Lung (tissue), 12 donors: Measurements from ENCODE around the gene SOCS7. TPM values are rescaled to one million over a fixed set of nuclear protein-coding genes. Genes with fewer than 3 reads are reported as not detected.

Experiments
- ATAC-seq: fragments of 200-7000 bp; cut with Tn5 transposase; one replicate; pipeline ENCODE4 v1.9.1; 2020; ENCODE audit warnings: moderate number of reproducible peaks; ENCODE audit not compliant: insufficient read depth, low FRiP score
- DNase-seq, 3 donors: peaks; one replicate each; pipeline ENCODE4 v3.0.0-alpha.2; 2013 to 2017
- H3K27ac ChIP-seq, 2 donors: one replicate each; pipeline ENCODE4 v1.5.1; 2013; ENCODE audit warnings: mild to moderate bottlenecking in 2 of 2, moderate library complexity in 2 of 2, control low read depth in 1 of 2, inconsistent platforms in 1 of 2, low read depth in 1 of 2, low read length in 1 of 2
- H3K27me3 ChIP-seq, 3 donors: one replicate each; pipeline ENCODE4 v1.5.1; 2013; ENCODE audit warnings: low read length in 2 of 3; ENCODE audit not compliant: control insufficient read depth in 3 of 3, insufficient read depth in 3 of 3
- H3K36me3 ChIP-seq, 4 donors: one replicate each; pipeline ENCODE4 v1.5.1; 2013; ENCODE audit warnings: low read length in 4 of 4, mild to moderate bottlenecking in 1 of 4, moderate library complexity in 1 of 4; ENCODE audit not compliant: control insufficient read depth in 4 of 4, insufficient read depth in 4 of 4
- H3K4me1 ChIP-seq, 5 donors: one replicate each; pipeline ENCODE4 v1.5.1; 2013; ENCODE audit warnings: low read length in 5 of 5, mild to moderate bottlenecking in 2 of 5, moderate library complexity in 1 of 5; ENCODE audit not compliant: control insufficient read depth in 5 of 5, insufficient read depth in 5 of 5
- H3K4me3 ChIP-seq: one replicate; pipeline ENCODE4 v1.5.1; 2013; ENCODE audit warnings: mild to moderate bottlenecking, control low read depth, moderate library complexity
- H3K9ac ChIP-seq, 2 donors: one replicate each; pipeline ENCODE4 v1.5.1; 2013; ENCODE audit warnings: low read length in 2 of 2, control low read depth in 1 of 2; ENCODE audit not compliant: insufficient read depth in 1 of 2
- H3K9me3 ChIP-seq, 4 donors: one replicate each; pipeline ENCODE4 v1.5.1; 2013; ENCODE audit warnings: low read length in 3 of 4, mild to moderate bottlenecking in 1 of 4, moderate library complexity in 1 of 4; ENCODE audit not compliant: control insufficient read depth in 4 of 4, insufficient read depth in 3 of 4
- WGBS, 2 donors: extraction: QIAGEN DNeasy Blood & Tissue Kit; methylation state at CpG; one replicate each; pipeline ENCODE4 v1.1.7; 2013; 5-methylcytosine and 5-hydroxymethylcytosine counted together
- polyA plus RNA-seq, 2 donors: library from polyadenylated mRNA; stranded (reverse); fragments of 200-250 nt; gene quantifications; one replicate each; pipeline ENCODE4 v1.2.1, GENCODE V29; 2013
- total RNA-seq, 2 donors: library from RNA; depleted of rRNA in 1 of 2; stranded (reverse); fragments of >200 nt in 1 of 2; gene quantifications; one replicate each; pipeline ENCODE4 v1.2.1, GENCODE V29; 2014 to 2021
- TF ChIP-seq, protein P1 (sequence below): IDR thresholded peaks from 2 replicates; pipeline ENCODE4 v1.5.1; 2012; ENCODE audit warnings: mild to moderate bottlenecking; ENCODE audit errors: control extremely low read depth, extremely low read depth
- donor health status: control.
- donor health status: control.
- donor health status: Bipolar disorder and iron deficiency.
- donor health status: healthy.
- donor health status: DM: yes; HTN: yes; CAD: no.

SOCS7 gene
- total and polyA plus RNA-seq, 4 donors: 6.5 to 23.6 (median 10.2) TPM

DNA sequence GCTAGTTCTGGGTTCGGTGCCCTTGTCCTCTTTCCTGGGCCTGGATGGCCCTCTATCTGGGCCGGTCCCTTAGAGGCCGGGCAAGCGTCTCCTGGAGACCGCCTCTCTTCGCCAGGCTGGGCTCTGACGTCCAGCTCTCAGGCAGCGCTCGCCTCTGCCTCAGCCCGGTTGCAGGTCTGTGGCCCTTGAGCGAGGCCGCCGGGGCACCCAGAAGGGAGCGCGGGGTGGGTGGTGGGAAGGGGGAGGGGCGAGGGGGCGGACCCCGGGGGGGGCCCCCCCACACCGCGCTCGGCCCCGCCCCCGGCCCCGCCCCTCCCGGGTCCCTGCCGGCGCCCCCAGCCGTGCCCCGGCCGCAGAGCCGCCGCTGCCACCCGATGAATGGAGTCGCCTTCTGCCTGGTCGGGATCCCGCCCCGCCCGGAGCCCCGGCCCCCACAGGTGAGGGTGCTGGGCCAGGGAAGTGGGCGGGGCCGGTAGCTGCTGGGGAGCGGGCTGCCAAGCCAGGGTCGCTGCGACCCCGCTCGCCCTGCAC, 76.5 kb downstream of the SOCS7 start, which contains the start of gene ARHGAP23:
TSS of gene ARHGAP23 (plus strand) at position 353 of the 531 bp plus-strand sequence. CDS start at position 375, 22 bp downstream.
- peaks cover 4 to 30% (median 10%) of the 10 kb centered on the region in 5 donors for H3K4me1 ChIP-seq
- H3K4me3 ChIP-seq: peak within 1 kb of the TSS; percentile 78
- DNase-seq (peak; percentile 60 to 70 (median 68)), ATAC-seq (peak; percentile 71)
- H3K9me3 ChIP-seq: no peaks in the 10 kb centered on the region
- peak within 1 kb of the TSS; percentile 85 to 98 for H3K27ac ChIP-seq
- TF ChIP-seq, protein P1, sequence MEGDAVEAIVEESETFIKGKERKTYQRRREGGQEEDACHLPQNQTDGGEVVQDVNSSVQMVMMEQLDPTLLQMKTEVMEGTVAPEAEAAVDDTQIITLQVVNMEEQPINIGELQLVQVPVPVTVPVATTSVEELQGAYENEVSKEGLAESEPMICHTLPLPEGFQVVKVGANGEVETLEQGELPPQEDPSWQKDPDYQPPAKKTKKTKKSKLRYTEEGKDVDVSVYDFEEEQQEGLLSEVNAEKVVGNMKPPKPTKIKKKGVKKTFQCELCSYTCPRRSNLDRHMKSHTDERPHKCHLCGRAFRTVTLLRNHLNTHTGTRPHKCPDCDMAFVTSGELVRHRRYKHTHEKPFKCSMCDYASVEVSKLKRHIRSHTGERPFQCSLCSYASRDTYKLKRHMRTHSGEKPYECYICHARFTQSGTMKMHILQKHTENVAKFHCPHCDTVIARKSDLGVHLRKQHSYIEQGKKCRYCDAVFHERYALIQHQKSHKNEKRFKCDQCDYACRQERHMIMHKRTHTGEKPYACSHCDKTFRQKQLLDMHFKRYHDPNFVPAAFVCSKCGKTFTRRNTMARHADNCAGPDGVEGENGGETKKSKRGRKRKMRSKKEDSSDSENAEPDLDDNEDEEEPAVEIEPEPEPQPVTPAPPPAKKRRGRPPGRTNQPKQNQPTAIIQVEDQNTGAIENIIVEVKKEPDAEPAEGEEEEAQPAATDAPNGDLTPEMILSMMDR: no peak
- H3K36me3 ChIP-seq: no peaks in the 10 kb centered on the region
- H3K9ac ChIP-seq: peak within 1 kb of the TSS in 1 of 2 donors; percentile 83
- WGBS, 2 donors: 1% methylated on average over 23 to 45 of the region's 46 CpGs
- H3K27me3 ChIP-seq: no peaks in the 10 kb centered on the region

DNA sequence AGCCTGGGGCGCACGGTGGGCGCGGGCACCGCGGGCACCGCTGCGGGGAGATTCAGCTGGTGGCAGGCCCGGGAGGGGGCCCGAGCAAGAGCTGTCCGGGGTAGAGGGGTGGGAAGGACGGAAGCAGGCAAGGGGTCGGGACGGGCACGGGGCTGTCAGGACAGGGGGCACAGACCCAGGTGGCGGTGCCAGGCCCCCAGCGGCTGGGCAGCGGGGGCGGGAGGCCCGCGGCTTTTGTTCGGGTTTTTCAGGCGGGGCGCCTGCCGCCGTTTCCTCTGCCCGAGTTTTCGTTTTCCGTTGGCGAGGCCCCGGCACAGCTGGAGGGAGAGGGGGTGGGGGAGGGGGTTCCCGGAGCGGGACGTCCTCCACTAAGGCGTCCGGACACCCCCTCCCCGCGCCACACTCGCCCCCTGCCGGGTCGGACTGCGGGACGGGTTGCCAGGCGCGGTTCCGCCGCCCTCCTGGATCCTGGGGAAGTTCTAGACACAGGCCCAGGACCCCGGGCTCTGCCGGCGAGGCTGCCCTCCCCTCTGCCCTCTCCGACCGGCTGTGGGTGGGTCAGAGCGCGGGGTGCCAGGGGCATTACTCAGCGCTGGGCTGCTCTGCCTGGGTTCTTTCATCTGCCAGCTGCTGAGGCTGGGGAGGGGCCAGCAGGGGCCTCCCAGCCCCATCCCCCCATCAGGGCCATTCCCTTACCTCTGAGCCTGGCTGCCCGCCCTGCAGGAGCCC, 77.2 kb downstream of the SOCS7 start:
- Histone ChIP-seq H3K9ac (no peak overlapping the region), H3K9me3 (no peaks in the 10 kb centered on the region), H3K4me1 (peaks cover 4 to 30% (median 10%) of the 10 kb centered on the region in 5 donors), H3K27ac (peak overlapping the region; percentile 58 to 98), H3K27me3 (no peaks in the 10 kb centered on the region), H3K36me3 (no peaks in the 10 kb centered on the region), H3K4me3 (peak overlapping the region; percentile 78)
- peak; percentile 71 for ATAC-seq
- TF ChIP-seq, protein P1: no peak
- WGBS, 2 donors: 1 to 2% methylated on average over 32 to 56 of the region's 56 CpGs
- peak; percentile 75 to 86 (median 77) for DNase-seq

DNA sequence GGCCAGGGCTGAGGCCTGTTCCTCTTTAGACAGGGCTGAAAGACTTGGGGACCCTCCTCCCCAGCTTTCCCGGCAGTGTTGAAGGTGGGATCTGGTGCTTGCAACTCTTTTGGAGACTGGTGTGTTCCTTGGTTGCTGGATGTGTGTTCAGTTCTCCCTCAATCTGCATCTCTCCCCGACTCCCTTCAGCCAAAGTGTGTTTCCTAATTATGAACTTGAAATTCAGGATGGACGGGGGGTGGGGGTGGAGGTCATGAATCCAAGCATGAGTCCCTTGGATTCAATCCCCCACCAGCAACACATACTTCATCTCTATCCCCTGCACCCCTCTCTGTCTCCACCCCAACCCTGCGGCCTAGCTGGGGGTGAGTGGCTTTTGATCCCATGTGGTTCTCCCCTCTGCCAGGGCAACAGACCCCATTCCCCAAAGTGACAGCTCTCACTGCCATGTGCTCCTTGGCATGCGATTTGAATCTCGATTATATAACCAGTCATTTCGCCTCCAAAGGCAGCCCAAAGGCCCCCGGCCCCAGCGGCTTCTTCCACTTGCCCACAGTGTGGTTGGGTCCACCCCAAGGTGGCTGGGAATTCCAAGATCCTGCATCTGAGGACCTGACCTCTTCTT, 77.9 kb downstream of the SOCS7 start:
- Histone ChIP-seq H3K27ac (peak overlapping the region; percentile 58 to 98), H3K9ac (no peak overlapping the region), H3K4me1 (peaks cover 4 to 30% (median 10%) of the 10 kb centered on the region in 5 donors), H3K27me3 (no peaks in the 10 kb centered on the region), H3K4me3 (no peak overlapping the region), H3K36me3 (no peaks in the 10 kb centered on the region), H3K9me3 (no peaks in the 10 kb centered on the region)
- DNase-seq: no peak
- 52% methylated on average over 9 of the region's 9 CpGs for WGBS, 2 donors
- TF ChIP-seq, protein P1: no peak
- ATAC-seq: no peak
